K562 (cell line): ENCODE results near the gene ERBB3. TPM values are rescaled to one million over a fixed set of nuclear protein-coding genes. Genes with fewer than 3 reads are reported as not detected.
A peak's percentile ranks its signal among the peaks of the same experiment; 100 is the strongest.

ENCODE experiments used
- ATAC-seq: fragments of 200-7000 bp; cut with Tn5 transposase; 3 replicates; pipeline ENCODE4 v1.9.1; 2020; ENCODE audit warnings: moderate library complexity
- BruUV-seq: library from RNA; stranded (reverse); fragments of 400-500 nt; replicated peaks from 2 replicates; lab custom pipeline; 2021; lab: Mats Ljungman, UMichigan
- CTCF ChIA-PET: fragments of 300-600 bp; formaldehyde crosslinking; extraction: SDS; loops from one replicate; lab custom pipeline; 2021; ENCODE audit warnings: low intra/inter-chr PET ratio; lab: Yijun Ruan, JAX
- POLR2A ChIA-PET: fragments of 300-600, 350-650 bp; sonication (Branson Sonifier 250); formaldehyde crosslinking; extraction: SDS; loops from one replicate; lab custom pipeline; 2021; ENCODE audit warnings: antibody characterized with exemption, inconsistent platforms; lab: Yijun Ruan, JAX
- DNase-seq, 4 experiments: peaks; one replicate each; pipeline versions ENCODE4 v3.0.0 to v3.0.0-alpha.2; 2011 to 2018; ENCODE audit warnings: low spot score in 3 of 4, mixed read lengths in 3 of 4; ENCODE audit errors: extremely low read depth in 1 of 4
- FAIRE-seq: peaks from 2 replicates; lab custom pipeline; 2011; peaks lifted over from hg19 to GRCh38; lab: Jason Lieb, UNC
- H2AFZ ChIP-seq: 2 replicates; pipeline ENCODE4 v1.6.0; 2011; ENCODE audit warnings: low read depth, low read length, control low read depth, inconsistent platforms
- H3K27ac ChIP-seq: fragments of 200-600 bp; 3 replicates; pipeline ENCODE4 v1.8.0; 2011; ENCODE audit warnings: low read depth, mild to moderate bottlenecking, control low read depth, inconsistent platforms, low read length, moderate library complexity, mixed read lengths; ENCODE audit errors: extremely low read depth
- H3K27me3 ChIP-seq, 2 experiments: fragments of 300-600 bp in 1 of 2; 2 replicates in 1 of 2; 3 replicates in 1 of 2; pipeline versions ENCODE4 v1.6.0 to v1.8.0; 2011; ENCODE audit warnings: inconsistent platforms in 2 of 2, low read length in 2 of 2, mild to moderate bottlenecking in 1 of 2, mixed read lengths in 1 of 2, moderate library complexity in 1 of 2; ENCODE audit not compliant: control insufficient read depth in 2 of 2, insufficient read depth in 2 of 2
- H3K36me3 ChIP-seq: fragments of 300-600 bp; 3 replicates; pipeline ENCODE4 v1.8.0; 2011; ENCODE audit warnings: mild to moderate bottlenecking, low read length, inconsistent platforms; ENCODE audit not compliant: control insufficient read depth, insufficient read depth
- H3K4me1 ChIP-seq, 2 experiments: fragments of 200-600 bp in 1 of 2; replicated peaks in 1 of 2; 2 replicates in 1 of 2; 3 replicates in 1 of 2; pipeline versions ENCODE4 v1.5.1 to v1.8.0; 2011; ENCODE audit warnings: inconsistent platforms in 2 of 2, low read length in 2 of 2, mild to moderate bottlenecking in 1 of 2, mixed read lengths in 1 of 2, moderate library complexity in 1 of 2; ENCODE audit not compliant: control insufficient read depth in 2 of 2, insufficient read depth in 2 of 2
- H3K4me2 ChIP-seq: 2 replicates; pipeline ENCODE4 v1.6.1; 2011; ENCODE audit warnings: low read length, control low read depth, inconsistent platforms, mixed read lengths; ENCODE audit not compliant: insufficient read depth
- H3K4me3 ChIP-seq: fragments of 200-600 bp; sonication (generic), shearing (Covaris generic); 2 replicates; pipeline ENCODE4 v1.5.1; 2016; ENCODE audit warnings: control low read depth, inconsistent platforms
- H3K79me2 ChIP-seq: fragments of 200-600 bp; 3 replicates; pipeline ENCODE4 v1.8.0; 2011; ENCODE audit warnings: low read length, inconsistent platforms; ENCODE audit not compliant: control insufficient read depth, insufficient read depth
- H3K9ac ChIP-seq, 2 experiments: 2 replicates each; pipeline versions ENCODE4 v1.6.0 to v1.6.1; 2011; ENCODE audit warnings: low read depth in 2 of 2, low read length in 2 of 2, control low read depth in 1 of 2, inconsistent platforms in 1 of 2, mild to moderate bottlenecking in 1 of 2, mixed read lengths in 1 of 2; ENCODE audit not compliant: insufficient read depth in 1 of 2
- H3K9me1 ChIP-seq: one replicate; pipeline ENCODE4 v1.6.0; 2011; ENCODE audit warnings: inconsistent platforms, mild to moderate bottlenecking, low read length, moderate library complexity; ENCODE audit not compliant: control insufficient read depth, insufficient read depth
- H3K9me3 ChIP-seq: replicated peaks from 2 replicates; pipeline ENCODE4 v1.5.1; 2011; ENCODE audit warnings: low read depth, low read length, inconsistent platforms; ENCODE audit not compliant: control insufficient read depth, insufficient read depth
- H4K20me1 ChIP-seq: replicated peaks from 2 replicates; pipeline ENCODE4 v1.6.1; 2011; ENCODE audit warnings: low read length, inconsistent platforms, mixed read lengths; ENCODE audit not compliant: control insufficient read depth, insufficient read depth
- CREBBP ChIP-seq: IDR thresholded peaks from one replicate; pipeline ENCODE4 v1.6.1; 2012; ENCODE audit warnings: low read depth, mild to moderate bottlenecking, control low read depth, inconsistent platforms, low read length
- ETV1 ChIP-seq: fragments of 450-650 bp; conservative IDR thresholded peaks from 2 replicates; pipeline ENCODE4 v1.6.1; 2016; ENCODE audit warnings: missing genetic modification characterization, control low read depth, low read depth, missing compliant biosample characterization
- FOSL1 ChIP-seq: fragments of 200-800 bp; sonication (Bioruptor generic); conservative IDR thresholded peaks from 2 replicates; pipeline ENCODE4 v1.6.1; 2016; ENCODE audit warnings: missing genetic modification characterization, missing compliant biosample characterization
- HDAC2 ChIP-seq: fragments of 450-650 bp; IDR thresholded peaks from 2 replicates; pipeline ENCODE4 v1.6.1; 2016; ENCODE audit warnings: mild to moderate bottlenecking
- JUND ChIP-seq, 2 experiments: IDR thresholded peaks; 2 replicates in 1 of 2; 3 replicates in 1 of 2; pipeline ENCODE4 v1.6.1; 2011; ENCODE audit warnings: borderline replicate concordance in 2 of 2, low read depth in 2 of 2, low read length in 2 of 2, improper control_type of control experiment in 1 of 2, missing biosample characterization in 1 of 2, missing genetic modification characterization in 1 of 2, missing genetic modification reagents in 1 of 2
- KDM1A ChIP-seq, 2 experiments: fragments of 450-650 bp; IDR thresholded peaks; 2 replicates each; pipeline ENCODE4 v1.6.1; 2016; ENCODE audit warnings: mild to moderate bottlenecking in 2 of 2
- RNF2 ChIP-seq: sonication (generic); IDR thresholded peaks from 2 replicates; pipeline ENCODE4 v1.6.1; 2016
- WGBS: fragments of 100-300 bp; shearing (Covaris generic); methylation state at CpG from one replicate; pipeline ENCODE4 v1.1.6; 2016; ENCODE audit warnings: low coverage, mixed read lengths; ENCODE audit not compliant: insufficient coverage; ENCODE audit errors: missing lambda C conversion rate; 5-methylcytosine and 5-hydroxymethylcytosine counted together
- in situ Hi-C: fragments of 300-500 bp; cut with MboI; formaldehyde crosslinking; loops from 4 replicates; pipeline ENCODE4 v1.15.0; 2018; ENCODE audit warnings: inconsistent platforms, mixed read lengths
- intact Hi-C: fragments of 100-400 bp; cut with micrococcal nuclease; formaldehyde crosslinking; loops from 2 replicates; pipeline ENCODE4 v1.14.2; 2022
- polyA plus RNA-seq, 8 experiments: library from polyadenylated mRNA; depleted of rRNA in 4 of 8; stranded (reverse) in 5 of 8; unstranded in 3 of 8; fragments of >200 nt; fragmentation: Nextera tagmentation in 2 of 8; fragmentation: Illumina TruSeq in 1 of 8; extraction: Ambion mirVana in 2 of 8; extraction: Trizol in 1 of 8; gene quantifications; 2 replicates each; pipeline versions ENCODE4 v1.2.1 to v1.2.3, GENCODE V29; 2011 to 2014; ENCODE audit warnings: inconsistent platforms in 1 of 8, missing spikeins in 1 of 8
- total RNA-seq, 7 experiments: library from RNA; depleted of rRNA in 6 of 7; stranded (reverse); fragments of >200 nt in 6 of 7; fragmentation: Illumina TruSeq in 2 of 7; extraction: Trizol in 2 of 7; gene quantifications; 2 replicates each; pipeline versions ENCODE4 v1.2.1 to v1.2.3, GENCODE V29; 2011 to 2021; ENCODE audit warnings: low replicate concordance in 1 of 7
- TF ChIP-seq, protein P1 (sequence below): fragments of 450-650 bp; IDR thresholded peaks from 2 replicates; pipeline ENCODE4 v1.6.1; 2014; ENCODE audit warnings: low read depth, mild to moderate bottlenecking, moderate library complexity, borderline replicate concordance

ERBB3 gene
- total and polyA plus RNA-seq, 9 of the 15 experiments (the other 6 are each of a cell fraction or from before 2014, with no cell fraction given): 1.5 to 5.4 (median 3.8) TPM

DNA sequence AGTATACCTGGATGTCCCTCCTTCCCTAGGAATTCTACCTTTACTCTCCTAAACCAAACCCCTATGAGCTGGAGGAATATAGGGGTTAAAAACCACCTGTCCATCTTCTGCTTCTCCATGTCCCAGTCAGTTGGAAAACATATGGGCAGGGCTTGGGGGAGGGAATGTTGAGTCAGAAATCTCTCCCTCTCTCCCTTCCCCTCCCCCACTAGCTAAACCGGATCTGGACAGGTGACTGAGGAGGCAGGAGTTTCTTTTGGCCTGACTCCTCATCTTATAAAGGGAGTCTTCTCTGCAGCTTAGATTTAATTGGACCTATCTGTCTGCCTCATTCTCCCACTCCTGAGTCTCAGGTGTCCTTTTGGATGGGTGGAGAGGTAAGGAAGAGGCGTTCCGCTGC lies 6.1 kb downstream of the ERBB3 start:
- no peak for FAIRE-seq
- Histone ChIP-seq H2AFZ (no peak overlapping the region), H3K4me2 (no peak overlapping the region), H3K9me3 (no peaks in the 10 kb centered on the region), H3K27me3 (no peaks in the 10 kb centered on the region; a peak in 1 of 5 replicates), H3K27ac (no peak overlapping the region), H3K36me3 (no peaks in the 10 kb centered on the region), H3K9me1 (no peaks in the 10 kb centered on the region), H3K79me2 (no peaks in the 10 kb centered on the region), H3K4me3 (no peak overlapping the region), H3K9ac (no peak overlapping the region; a peak in 1 of 4 replicates), H4K20me1 (no peaks in the 10 kb centered on the region), H3K4me1 (peaks cover 29 to 33% of the 10 kb centered on the region in 2 experiments)
- intact Hi-C loops (no loop called here), in situ Hi-C loops (no loop called here)
- POLR2A ChIA-PET: interaction anchor here (0.8 to 1.9 kb wide), 3 partner anchors 18 to 342 kb away, joined by 3 to 6 read pairs (median 3); partner anchors contain the start of gene PA2G4
- ATAC-seq: no peak
- peak in 1 of 4 experiments; percentile 8 for DNase-seq
- 54% methylated on average over 3 of the region's 3 CpGs for WGBS
- BruUV-seq: no TSS peak
- TF ChIP-seq CREBBP (no peak), RNF2 (no peak), FOSL1 (tag) (peak; percentile 31; the same call in 1 of the 2 replicates), HDAC2 (no peak), JUND (IDR thresholded peaks at IDR 0.05; ENCODE audit: borderline replicate concordance, low read depth, low read length) (peak; percentile 40; the same call in 1 of the 2 replicates), JUND (tag; IDR thresholded peaks at IDR 0.05; ENCODE audit: borderline replicate concordance, low read depth, low read length) (no peak; the same call in 2 of the 3 replicates), KDM1A (IDR thresholded peaks at IDR 0.05) (peak in 1 of 2 experiments; percentile 54; a peak in 2 of 4 replicates), ETV1 (tag) (peak; percentile 38; the same call in 1 of the 2 replicates)
- TF ChIP-seq, protein P1, sequence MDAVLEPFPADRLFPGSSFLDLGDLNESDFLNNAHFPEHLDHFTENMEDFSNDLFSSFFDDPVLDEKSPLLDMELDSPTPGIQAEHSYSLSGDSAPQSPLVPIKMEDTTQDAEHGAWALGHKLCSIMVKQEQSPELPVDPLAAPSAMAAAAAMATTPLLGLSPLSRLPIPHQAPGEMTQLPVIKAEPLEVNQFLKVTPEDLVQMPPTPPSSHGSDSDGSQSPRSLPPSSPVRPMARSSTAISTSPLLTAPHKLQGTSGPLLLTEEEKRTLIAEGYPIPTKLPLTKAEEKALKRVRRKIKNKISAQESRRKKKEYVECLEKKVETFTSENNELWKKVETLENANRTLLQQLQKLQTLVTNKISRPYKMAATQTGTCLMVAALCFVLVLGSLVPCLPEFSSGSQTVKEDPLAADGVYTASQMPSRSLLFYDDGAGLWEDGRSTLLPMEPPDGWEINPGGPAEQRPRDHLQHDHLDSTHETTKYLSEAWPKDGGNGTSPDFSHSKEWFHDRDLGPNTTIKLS: no peak
- CTCF ChIA-PET: interaction anchor here (0.5 kb wide), 1 partner anchor 651 kb away, joined by 6 read pairs; no protein-coding TSS in a partner anchor
